HCT116 (cell line): Measurements from ENCODE around the gene AMOTL2. TPM values are rescaled to one million over a fixed set of nuclear protein-coding genes. Genes with fewer than 3 reads are reported as not detected.

Source experiments
- ATAC-seq: fragments of 200-7000 bp; cut with Tn5 transposase; 2 replicates; pipeline ENCODE4 v1.9.1; 2020; ENCODE audit warnings: mild to moderate bottlenecking, moderate library complexity
- BruUV-seq: library from RNA; stranded (reverse); fragments of 400-500 nt; replicated peaks from 2 replicates; lab custom pipeline; 2021; lab: Mats Ljungman, UMichigan
- CTCF ChIA-PET: fragments of 300-600 bp; sonication (Branson Sonifier 250); formaldehyde crosslinking; loops from one replicate; lab custom pipeline; 2021; ENCODE audit warnings: antibody characterized with exemption; lab: Charles Lee
- POLR2A ChIA-PET: fragments of 300-600, 350-600 bp; sonication (Branson Sonifier 250); formaldehyde crosslinking; loops from one replicate; lab custom pipeline; 2021; ENCODE audit warnings: antibody characterized with exemption; lab: Charles Lee
- RAD21 ChIA-PET, 2 experiments: fragments of 300-600 bp; sonication (Branson Sonifier 250); formaldehyde crosslinking; loops; one replicate each; lab custom pipeline; 2023; ENCODE audit warnings: low total read pairs in 2 of 2; ENCODE audit not compliant: uncharacterized antibody in 2 of 2, unreplicated experiment in 2 of 2, low non-redundant PET in 1 of 2; lab: Charles Lee
- DNase-seq: peaks from one replicate; pipeline ENCODE4 v3.0.0-alpha.2; 2010; ENCODE audit warnings: low read depth, low spot score
- H2AFZ ChIP-seq: fragments of 200-600 bp; shearing (Covaris generic), sonication (generic); 2 replicates; pipeline ENCODE4 v1.6.1; 2017; ENCODE audit warnings: low read depth, mixed run types, mixed read lengths, antibody characterized with exemption, low read length; ENCODE audit not compliant: poor library complexity, severe bottlenecking
- H3K27ac ChIP-seq: 2 replicates; pipeline ENCODE4 v1.5.1; 2012; ENCODE audit warnings: low read depth, low read length
- H3K27me3 ChIP-seq: fragments of 200-600 bp; sonication (generic); 2 replicates; pipeline ENCODE4 v1.6.1; 2016; ENCODE audit warnings: mixed run types, low read length, mixed read lengths; ENCODE audit not compliant: insufficient read depth
- H3K36me3 ChIP-seq, 2 experiments: fragments of 200-500 bp in 1 of 2; fragments of 200-600 bp in 1 of 2; sonication (Bioruptor generic) in 1 of 2; sonication (generic) in 1 of 2; 2 replicates each; pipeline versions ENCODE4 v1.5.1 to v1.6.1; 2014 to 2016; ENCODE audit warnings: low read length in 2 of 2, inconsistent platforms in 1 of 2, mixed read lengths in 1 of 2, mixed run types in 1 of 2; ENCODE audit not compliant: insufficient read depth in 2 of 2, control insufficient read depth in 1 of 2
- H3K4me1 ChIP-seq, 2 experiments: fragments of 200-600 bp in 1 of 2; sonication (generic) in 1 of 2; 2 replicates each; pipeline versions ENCODE4 v1.5.1 to v1.6.1; 2012 to 2017; ENCODE audit warnings: low read length in 2 of 2, inconsistent platforms in 1 of 2, mild to moderate bottlenecking in 1 of 2, mixed read lengths in 1 of 2, mixed run types in 1 of 2, moderate library complexity in 1 of 2; ENCODE audit not compliant: insufficient read depth in 2 of 2, control insufficient read depth in 1 of 2
- H3K4me2 ChIP-seq: fragments of 200-600 bp; sonication (generic); 2 replicates; pipeline ENCODE4 v1.6.1; 2017; ENCODE audit warnings: mixed run types, low read length, mixed read lengths
- H3K4me3 ChIP-seq, 2 experiments: fragments of 200-600 bp in 1 of 2; sonication (generic) in 1 of 2; replicated peaks in 1 of 2; 2 replicates each; pipeline ENCODE4 v1.5.1; 2011 to 2016; ENCODE audit warnings: low read length in 2 of 2, control low read depth in 1 of 2, low read depth in 1 of 2, mild to moderate bottlenecking in 1 of 2, mixed read lengths in 1 of 2, mixed run types in 1 of 2
- H3K79me2 ChIP-seq: fragments of 200-600 bp; sonication (generic); 2 replicates; pipeline ENCODE4 v1.6.1; 2017; ENCODE audit warnings: mild to moderate bottlenecking, mixed run types, low read length, moderate library complexity, mixed read lengths; ENCODE audit not compliant: insufficient read depth
- H3K9ac ChIP-seq: fragments of 200-600 bp; sonication (generic); 2 replicates; pipeline ENCODE4 v1.6.1; 2016; ENCODE audit warnings: low read length, mixed read lengths
- H3K9me2 ChIP-seq: fragments of 200-600 bp; sonication (generic), shearing (Covaris generic); 2 replicates; pipeline ENCODE4 v1.6.1; 2017; ENCODE audit warnings: mixed run types, mild to moderate bottlenecking, moderate library complexity; ENCODE audit not compliant: insufficient read depth
- H3K9me3 ChIP-seq, 2 experiments: fragments of 200-500 bp in 1 of 2; fragments of 200-600 bp in 1 of 2; sonication (Bioruptor generic) in 1 of 2; sonication (generic) in 1 of 2; 2 replicates each; pipeline ENCODE4 v1.6.1; 2014 to 2017; ENCODE audit warnings: low read length in 2 of 2, mixed read lengths in 2 of 2, inconsistent platforms in 1 of 2, low read depth in 1 of 2, mild to moderate bottlenecking in 1 of 2, mixed run types in 1 of 2, moderate library complexity in 1 of 2; ENCODE audit not compliant: control insufficient read depth in 1 of 2, insufficient read depth in 1 of 2
- H4K20me1 ChIP-seq: fragments of 200-600 bp; sonication (generic), shearing (Covaris generic); 2 replicates; pipeline ENCODE4 v1.6.1; 2017; ENCODE audit warnings: mixed run types, mild to moderate bottlenecking, moderate library complexity; ENCODE audit not compliant: insufficient read depth
- CEBPB ChIP-seq: IDR thresholded peaks from 2 replicates; pipeline ENCODE4 v1.6.1; 2012; ENCODE audit warnings: low read depth
- POLR2A ChIP-seq: IDR thresholded peaks from 2 replicates; pipeline ENCODE4 v1.7.0; 2011; ENCODE audit warnings: borderline replicate concordance; ENCODE audit not compliant: insufficient read depth, insufficient read length; ENCODE audit errors: extremely low read depth
- POLR2AphosphoS5 ChIP-seq: IDR thresholded peaks from 2 replicates; pipeline ENCODE4 v1.6.1; 2011; ENCODE audit warnings: mild to moderate bottlenecking, low read depth, low read length, moderate library complexity
- RAD21 ChIP-seq: IDR thresholded peaks from 2 replicates; pipeline ENCODE4 v1.6.1; 2012; ENCODE audit warnings: low read depth, mild to moderate bottlenecking
- SP1 ChIP-seq: IDR thresholded peaks from 2 replicates; pipeline ENCODE4 v1.6.1; 2012; ENCODE audit warnings: low read depth
- SRF ChIP-seq: IDR thresholded peaks from 2 replicates; pipeline ENCODE4 v1.6.1; 2012; ENCODE audit warnings: low read depth
- YY1 ChIP-seq: IDR thresholded peaks from 2 replicates; pipeline ENCODE4 v1.6.1; 2011; ENCODE audit warnings: low read length, low read depth, moderate library complexity, mild to moderate bottlenecking; ENCODE audit not compliant: insufficient replicate concordance; ENCODE audit errors: extremely low read depth
- intact Hi-C: fragments of 100-400 bp; cut with micrococcal nuclease; formaldehyde crosslinking; loops from 2 replicates; pipeline ENCODE4 v1.10.0; 2022
- total RNA-seq: library from RNA; stranded (reverse); gene quantifications from one replicate; pipeline ENCODE4 v1.2.1, GENCODE V29; 2021; ENCODE audit not compliant: unreplicated experiment
- TF ChIP-seq, protein P1 (sequence below), 3 experiments: fragments of 200-600 bp in 1 of 3; sonication (generic) in 1 of 3; IDR thresholded peaks in 2 of 3; conservative IDR thresholded peaks in 1 of 3; 2 replicates each; pipeline ENCODE4 v1.5.1; 2012 to 2017; ENCODE audit warnings: low read depth in 2 of 3, low read length in 2 of 3, antibody characterized with exemption in 1 of 3, borderline replicate concordance in 1 of 3, control low read depth in 1 of 3, mild to moderate bottlenecking in 1 of 3, mixed read lengths in 1 of 3, mixed run types in 1 of 3, moderate library complexity in 1 of 3; ENCODE audit not compliant: insufficient read depth in 1 of 3
- TF ChIP-seq, protein P2 (sequence below): IDR thresholded peaks from 2 replicates; pipeline ENCODE4 v1.6.1; 2012; ENCODE audit warnings: low read depth

AMOTL2 gene
- total RNA-seq, 1 experiment from 2014 or later: 54.0 TPM

GRCh38 chr3:134338201-134338512 lies 36.1 kb downstream of the AMOTL2 start (continued):
- no peak for TF ChIP-seq SP1

- Histone ChIP-seq H3K36me3 (no peaks in the 10 kb centered on the region), H3K9me3 (no peaks in the 10 kb centered on the region), H3K27me3 (no peaks in the 10 kb centered on the region), H3K9ac (no peak overlapping the region), H3K79me2 (no peaks in the 10 kb centered on the region), H3K4me1 (peaks cover 11 to 53% of the 10 kb centered on the region in 2 experiments), H3K9me2 (no peaks in the 10 kb centered on the region), H3K4me3 (no peak overlapping the region), H4K20me1 (no peaks in the 10 kb centered on the region), H3K4me2 (no peak overlapping the region), H2AFZ (no peak overlapping the region), H3K27ac (no peak overlapping the region)
- ChIA-PET POLR2A (interaction anchor here (0.7 kb wide), 1 partner anchor 10 kb away, joined by 3 read pairs; no protein-coding TSS in a partner anchor), CTCF (no interaction called here), RAD21 (no interaction called here)
- DNase-seq: no peak
- BruUV-seq: no TSS peak
- intact Hi-C loops: no loop called here
- peak; percentile 36 for ATAC-seq
- TF ChIP-seq, protein P1, sequence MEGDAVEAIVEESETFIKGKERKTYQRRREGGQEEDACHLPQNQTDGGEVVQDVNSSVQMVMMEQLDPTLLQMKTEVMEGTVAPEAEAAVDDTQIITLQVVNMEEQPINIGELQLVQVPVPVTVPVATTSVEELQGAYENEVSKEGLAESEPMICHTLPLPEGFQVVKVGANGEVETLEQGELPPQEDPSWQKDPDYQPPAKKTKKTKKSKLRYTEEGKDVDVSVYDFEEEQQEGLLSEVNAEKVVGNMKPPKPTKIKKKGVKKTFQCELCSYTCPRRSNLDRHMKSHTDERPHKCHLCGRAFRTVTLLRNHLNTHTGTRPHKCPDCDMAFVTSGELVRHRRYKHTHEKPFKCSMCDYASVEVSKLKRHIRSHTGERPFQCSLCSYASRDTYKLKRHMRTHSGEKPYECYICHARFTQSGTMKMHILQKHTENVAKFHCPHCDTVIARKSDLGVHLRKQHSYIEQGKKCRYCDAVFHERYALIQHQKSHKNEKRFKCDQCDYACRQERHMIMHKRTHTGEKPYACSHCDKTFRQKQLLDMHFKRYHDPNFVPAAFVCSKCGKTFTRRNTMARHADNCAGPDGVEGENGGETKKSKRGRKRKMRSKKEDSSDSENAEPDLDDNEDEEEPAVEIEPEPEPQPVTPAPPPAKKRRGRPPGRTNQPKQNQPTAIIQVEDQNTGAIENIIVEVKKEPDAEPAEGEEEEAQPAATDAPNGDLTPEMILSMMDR (IDR thresholded peaks at IDR 0.05 in 2 of 3, conservative IDR thresholded peaks at IDR 0.05 in 1 of 3; ENCODE audit: borderline replicate concordance in 1 of 3, insufficient read depth in 1 of 3, low read depth in 2 of 3, low read length in 2 of 3): peak in 1 of 3 experiments; percentile 30; a peak in 1 of 6 replicates
- no peak for TF ChIP-seq POLR2AphosphoS5
Observed at GRCh38 chr3:134337511-134338200, 36.6 kb downstream of the AMOTL2 start.

- H3K4me1 ChIP-seq: peaks cover 11 to 57% of the 10 kb centered on the region in 2 experiments
- ChIA-PET RAD21 (no interaction called here), POLR2A (interaction anchor here (0.7 kb wide), 1 partner anchor 9 kb away, joined by 3 read pairs; no protein-coding TSS in a partner anchor), CTCF (no interaction called here)
- no peaks in the 10 kb centered on the region for H4K20me1 ChIP-seq
- H3K27me3 ChIP-seq: no peaks in the 10 kb centered on the region
- H3K4me3 ChIP-seq: no peak overlapping the region
- no peaks in the 10 kb centered on the region for H3K79me2 ChIP-seq
- H3K4me2 ChIP-seq: no peak overlapping the region
- no peak overlapping the region for H3K27ac ChIP-seq
- no peak for ATAC-seq
- no peaks in the 10 kb centered on the region for H3K9me2 ChIP-seq
- no peak overlapping the region for H3K9ac ChIP-seq
- intact Hi-C loops: no loop called here
- H2AFZ ChIP-seq: no peak overlapping the region
- no peaks in the 10 kb centered on the region for H3K36me3 ChIP-seq
- no peaks in the 10 kb centered on the region for H3K9me3 ChIP-seq
- DNase-seq: no peak
- BruUV-seq: no TSS peak
- TF ChIP-seq CEBPB (no peak), YY1 (no peak), SRF (no peak), POLR2A (no peak), RAD21 (no peak)
- TF ChIP-seq, protein P2, sequence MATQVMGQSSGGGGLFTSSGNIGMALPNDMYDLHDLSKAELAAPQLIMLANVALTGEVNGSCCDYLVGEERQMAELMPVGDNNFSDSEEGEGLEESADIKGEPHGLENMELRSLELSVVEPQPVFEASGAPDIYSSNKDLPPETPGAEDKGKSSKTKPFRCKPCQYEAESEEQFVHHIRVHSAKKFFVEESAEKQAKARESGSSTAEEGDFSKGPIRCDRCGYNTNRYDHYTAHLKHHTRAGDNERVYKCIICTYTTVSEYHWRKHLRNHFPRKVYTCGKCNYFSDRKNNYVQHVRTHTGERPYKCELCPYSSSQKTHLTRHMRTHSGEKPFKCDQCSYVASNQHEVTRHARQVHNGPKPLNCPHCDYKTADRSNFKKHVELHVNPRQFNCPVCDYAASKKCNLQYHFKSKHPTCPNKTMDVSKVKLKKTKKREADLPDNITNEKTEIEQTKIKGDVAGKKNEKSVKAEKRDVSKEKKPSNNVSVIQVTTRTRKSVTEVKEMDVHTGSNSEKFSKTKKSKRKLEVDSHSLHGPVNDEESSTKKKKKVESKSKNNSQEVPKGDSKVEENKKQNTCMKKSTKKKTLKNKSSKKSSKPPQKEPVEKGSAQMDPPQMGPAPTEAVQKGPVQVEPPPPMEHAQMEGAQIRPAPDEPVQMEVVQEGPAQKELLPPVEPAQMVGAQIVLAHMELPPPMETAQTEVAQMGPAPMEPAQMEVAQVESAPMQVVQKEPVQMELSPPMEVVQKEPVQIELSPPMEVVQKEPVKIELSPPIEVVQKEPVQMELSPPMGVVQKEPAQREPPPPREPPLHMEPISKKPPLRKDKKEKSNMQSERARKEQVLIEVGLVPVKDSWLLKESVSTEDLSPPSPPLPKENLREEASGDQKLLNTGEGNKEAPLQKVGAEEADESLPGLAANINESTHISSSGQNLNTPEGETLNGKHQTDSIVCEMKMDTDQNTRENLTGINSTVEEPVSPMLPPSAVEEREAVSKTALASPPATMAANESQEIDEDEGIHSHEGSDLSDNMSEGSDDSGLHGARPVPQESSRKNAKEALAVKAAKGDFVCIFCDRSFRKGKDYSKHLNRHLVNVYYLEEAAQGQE: no peak
Observed at GRCh38 chr3:134337071-134337482, 37.2 kb downstream of the AMOTL2 start.
